Activated T-helper 9 cell treated with anti-CD3 and anti-CD28 coated beads, Interleukin-2, amount 50 U/mL, for 16 hours (primary cell): ENCODE measurements around the gene MAGI2.
"Not testable (repeated sequence)": the region's sequence is repeated elsewhere in the genome, so short reads cannot be mapped to it uniquely, and the experiment has no call there.

ENCODE experiments used
- DNase-seq: peaks from one replicate; pipeline ENCODE4 v3.0.0-alpha.2; 2020; ENCODE audit warnings: low read depth

MAGI2 gene

GRCh38 chr7:78346827-78347226 lies 1106.6 kb downstream of the MAGI2 start:
- DNase-seq = no peak

- no peak for DNase-seq
Measured at GRCh38 chr7:78345979-78346378, 1107.5 kb downstream of the MAGI2 start.

GRCh38 chr7:78345293-78345911 lies 1108.1 kb downstream of the MAGI2 start:
- no peak for DNase-seq

- no peak for DNase-seq
Measured at GRCh38 chr7:78334426-78334825, 1119.0 kb downstream of the MAGI2 start.

GRCh38 chr7:78333530-78334425 lies 1119.7 kb downstream of the MAGI2 start:
- no peak for DNase-seq

GRCh38 chr7:78329001-78329655 lies 1124.3 kb downstream of the MAGI2 start:
- no peak for DNase-seq

GRCh38 chr7:78327718-78328117 lies 1125.7 kb downstream of the MAGI2 start:
- DNase-seq = no peak

GRCh38 chr7:78326876-78327275 lies 1126.6 kb downstream of the MAGI2 start:
- DNase-seq = no peak

GRCh38 chr7:78326189-78326588 lies 1127.3 kb downstream of the MAGI2 start:
- no peak for DNase-seq

- DNase-seq = no peak
Measured at GRCh38 chr7:78323118-78323517, 1130.3 kb downstream of the MAGI2 start.

- not testable (repeated sequence) for DNase-seq
Measured at GRCh38 chr7:78322231-78322630, 1131.2 kb downstream of the MAGI2 start.

GRCh38 chr7:78317371-78317770 lies 1136.1 kb downstream of the MAGI2 start:
- DNase-seq = no peak

GRCh38 chr7:78316110-78316509 lies 1137.4 kb downstream of the MAGI2 start:
- no peak for DNase-seq

GRCh38 chr7:78315119-78315518 lies 1138.3 kb downstream of the MAGI2 start:
- DNase-seq = no peak

- DNase-seq = no peak
Measured at GRCh38 chr7:78311181-78311580, 1142.3 kb downstream of the MAGI2 start.

GRCh38 chr7:78307892-78308291 lies 1145.6 kb downstream of the MAGI2 start:
- no peak for DNase-seq

GRCh38 chr7:78306634-78307033 lies 1146.8 kb downstream of the MAGI2 start:
- no peak for DNase-seq

GRCh38 chr7:78301407-78301806 lies 1152.1 kb downstream of the MAGI2 start:
- no peak for DNase-seq

- no peak for DNase-seq
Measured at GRCh38 chr7:78299088-78299487, 1154.4 kb downstream of the MAGI2 start.

GRCh38 chr7:78296644-78297371 lies 1156.7 kb downstream of the MAGI2 start:
- no peak for DNase-seq

- DNase-seq = no peak
Measured at GRCh38 chr7:78296046-78296597, 1157.3 kb downstream of the MAGI2 start.

GRCh38 chr7:78289471-78289870 lies 1164.0 kb downstream of the MAGI2 start:
- DNase-seq = not testable (repeated sequence)
